GM12878 (cell line): Measurements from ENCODE around the gene NUDCD2. TPM values are rescaled to one million over a fixed set of nuclear protein-coding genes. Genes with fewer than 3 reads are reported as not detected.
"Not testable (repeated sequence)": the region's sequence is repeated elsewhere in the genome, so short reads cannot be mapped to it uniquely, and the experiment has no call there.

Experiments used
- ATAC-seq: fragments of 200-7000 bp; cut with Tn5 transposase; 3 replicates; pipeline ENCODE4 v1.9.1; 2020; ENCODE audit warnings: mild to moderate bottlenecking, moderate library complexity
- BruUV-seq: library from RNA; stranded (reverse); fragments of 400-500 nt; replicated peaks from 2 replicates; lab custom pipeline; 2021; lab: Mats Ljungman, UMichigan
- CTCF ChIA-PET: fragments of 300-600 bp; sonication (Branson Sonifier 250); formaldehyde crosslinking; extraction: SDS; loops from one replicate; lab custom pipeline; 2021; ENCODE audit warnings: inconsistent platforms; lab: Yijun Ruan, JAX
- POLR2A ChIA-PET: fragments of 350-600 bp; formaldehyde crosslinking; extraction: SDS; loops from one replicate; lab custom pipeline; 2021; ENCODE audit warnings: inconsistent platforms; lab: Charles Lee
- RAD21 ChIA-PET: fragments of 300-600 bp; sonication (Branson Sonifier 250); formaldehyde crosslinking; loops from one replicate; lab custom pipeline; 2023; ENCODE audit warnings: antibody characterized with exemption; ENCODE audit not compliant: unreplicated experiment; lab: Charles Lee
- SMC1A ChIA-PET: fragments of 300-600 bp; sonication (Branson Sonifier 250); formaldehyde crosslinking; loops from one replicate; lab custom pipeline; 2023; ENCODE audit not compliant: unreplicated experiment, uncharacterized antibody; lab: Charles Lee
- DNase-seq: peaks from one replicate; pipeline ENCODE4 v3.0.0-alpha.2; 2011; ENCODE audit warnings: low read depth, low spot score
- FAIRE-seq: peaks from 3 replicates; lab custom pipeline; 2011; peaks lifted over from hg19 to GRCh38; lab: Jason Lieb, UNC
- H2AFZ ChIP-seq: 2 replicates; pipeline ENCODE4 v1.6.0; 2011; ENCODE audit warnings: low read depth, low read length, control low read depth; ENCODE audit not compliant: control insufficient read depth
- H3K27ac ChIP-seq: 2 replicates; pipeline ENCODE4 v1.5.1; 2011; ENCODE audit warnings: control low read depth; ENCODE audit not compliant: control insufficient read depth, insufficient read depth
- H3K27me3 ChIP-seq, 2 experiments: replicated peaks in 1 of 2; 2 replicates each; pipeline versions ENCODE4 v1.6.0 to v1.6.1; 2011; ENCODE audit warnings: low read length in 1 of 2; ENCODE audit not compliant: control insufficient read depth in 2 of 2, insufficient read depth in 2 of 2
- H3K36me3 ChIP-seq, 2 experiments: 2 replicates each; pipeline ENCODE4 v1.5.1; 2011; ENCODE audit warnings: low read length in 1 of 2; ENCODE audit not compliant: control insufficient read depth in 2 of 2, insufficient read depth in 2 of 2
- H3K4me1 ChIP-seq: 2 replicates; pipeline ENCODE4 v1.6.1; 2011; ENCODE audit warnings: mild to moderate bottlenecking, low read length, moderate library complexity, mixed read lengths; ENCODE audit not compliant: control insufficient read depth, insufficient read depth
- H3K4me2 ChIP-seq: 2 replicates; pipeline ENCODE4 v1.6.0; 2011; ENCODE audit warnings: control low read depth; ENCODE audit not compliant: control insufficient read depth, insufficient read depth
- H3K4me3 ChIP-seq: fragments of 200-600 bp; sonication (generic); 2 replicates; pipeline ENCODE4 v1.5.1; 2016
- H3K79me2 ChIP-seq: 2 replicates; pipeline ENCODE4 v1.6.0; 2011; ENCODE audit warnings: low read length; ENCODE audit not compliant: control insufficient read depth, insufficient read depth
- H3K9ac ChIP-seq: 2 replicates; pipeline ENCODE4 v1.8.0; 2011; ENCODE audit warnings: low read length, control low read depth, mixed read lengths; ENCODE audit not compliant: control insufficient read depth, insufficient read depth
- H3K9me3 ChIP-seq: replicated peaks from 3 replicates; pipeline ENCODE4 v1.5.1; 2011; ENCODE audit warnings: mild to moderate bottlenecking, low read length; ENCODE audit not compliant: control insufficient read depth, insufficient read depth
- H4K20me1 ChIP-seq: 2 replicates; pipeline ENCODE4 v1.6.0; 2011; ENCODE audit not compliant: control insufficient read depth, insufficient read depth
- ATF3 ChIP-seq: IDR thresholded peaks from 2 replicates; pipeline ENCODE4 v1.6.1; 2011; ENCODE audit warnings: low read depth, mild to moderate bottlenecking, low read length, moderate library complexity, borderline replicate concordance; ENCODE audit errors: extremely low read depth
- CBFB ChIP-seq: IDR thresholded peaks from 2 replicates; pipeline ENCODE4 v1.6.1; 2016; ENCODE audit warnings: antibody characterized with exemption, low read depth
- CHD4 ChIP-seq: fragments of 200-600 bp; sonication (generic); IDR thresholded peaks from 2 replicates; pipeline ENCODE4 v1.6.1; 2016; ENCODE audit warnings: mild to moderate bottlenecking
- IRF3 ChIP-seq: fragments of 450-650 bp; IDR thresholded peaks from 2 replicates; pipeline ENCODE4 v1.6.1; 2014; ENCODE audit warnings: mild to moderate bottlenecking
- MAX ChIP-seq: IDR thresholded peaks from 2 replicates; pipeline ENCODE4 v1.6.1; 2012; ENCODE audit warnings: low read depth, low read length, improper control_type of control experiment
- POU2F2 ChIP-seq: IDR thresholded peaks from 3 replicates; pipeline ENCODE4 v1.6.1; 2011; ENCODE audit warnings: low read depth, mild to moderate bottlenecking, low read length, borderline replicate concordance
- SMARCA5 ChIP-seq: fragments of 450-650 bp; IDR thresholded peaks from 2 replicates; pipeline ENCODE4 v1.6.1; 2017; ENCODE audit warnings: mild to moderate bottlenecking
- SREBF2 ChIP-seq: IDR thresholded peaks from 2 replicates; pipeline ENCODE4 v1.6.1; 2012; ENCODE audit warnings: mild to moderate bottlenecking, low read length
- ZBTB4 ChIP-seq: fragments of 450-650 bp; formaldehyde crosslinking; IDR thresholded peaks from 2 replicates; pipeline ENCODE4 v1.4.0; 2022; ENCODE audit warnings: mild to moderate bottlenecking, moderate library complexity
- ZZZ3 ChIP-seq: IDR thresholded peaks from 2 replicates; pipeline ENCODE4 v1.6.1; 2011; ENCODE audit warnings: low read depth; ENCODE audit not compliant: control insufficient read depth, insufficient read length
- WGBS: methylation state at CpG from one replicate; pipeline ENCODE4 v1.1.6; 2016; ENCODE audit warnings: low lambda C conversion rate; ENCODE audit not compliant: insufficient replicate concordance, insufficient coverage; ENCODE audit errors: missing lambda C conversion rate; 5-methylcytosine and 5-hydroxymethylcytosine counted together
- in situ Hi-C: fragments of 300-500 bp; cut with MboI; formaldehyde crosslinking; loops from 9 replicates; pipeline ENCODE4 v1.14.3; 2018; ENCODE audit warnings: mixed read lengths
- intact Hi-C: fragments of 100-400 bp; cut with micrococcal nuclease; formaldehyde crosslinking; loops from one replicate; pipeline ENCODE4 v1.14.2; 2022; ENCODE audit not compliant: unreplicated experiment
- polyA plus RNA-seq, 11 experiments: library from polyadenylated mRNA; depleted of rRNA in 4 of 11; unstranded in 6 of 11; stranded (reverse) in 5 of 11; fragments of >200 nt; fragmentation: Nextera tagmentation in 4 of 11; fragmentation: Illumina TruSeq in 1 of 11; extraction: Ambion mirVana in 4 of 11; extraction: Trizol in 1 of 11; gene quantifications; 1 replicate in 1 of 11; 2 replicates in 10 of 11; pipeline versions ENCODE4 v1.2.1 to v1.2.3, GENCODE V29; 2011 to 2016; ENCODE audit warnings: inconsistent platforms in 2 of 11, missing spikeins in 2 of 11, low read depth in 1 of 11
- total RNA-seq, 4 experiments: library from RNA; depleted of rRNA in 3 of 4; stranded (reverse); fragments of >200 nt in 3 of 4; fragmentation: Illumina TruSeq in 1 of 4; extraction: Trizol in 1 of 4; gene quantifications; 2 replicates each; pipeline versions ENCODE4 v1.2.1 to v1.2.3, GENCODE V29; 2013 to 2021

Gene NUDCD2
- total and polyA plus RNA-seq, 10 of the 15 experiments (the other 5 are each of a cell fraction or from before 2014, with no cell fraction given): 9.1 to 133 (median 24.6) TPM

- in situ Hi-C loops, intact Hi-C loops, H3K36me3 ChIP-seq, H3K27me3 ChIP-seq, H2AFZ ChIP-seq, DNase-seq, RAD21 ChIA-PET, H3K4me2 ChIP-seq, H3K4me3 ChIP-seq, BruUV-seq, H3K27ac ChIP-seq, ATAC-seq, H3K9me3 ChIP-seq, H4K20me1 ChIP-seq, H3K9ac ChIP-seq, H3K4me1 ChIP-seq, FAIRE-seq: not testable (repeated sequence)
- ChIA-PET CTCF (interaction anchor here (1.2 to 6.6 kb wide), 5 partner anchors 10 to 22 kb away, joined by 3 to 74 read pairs (median 5); partner anchors contain the start of gene CCNG1), SMC1A (interaction anchor here (0.7 to 9.3 kb wide), 2 partner anchors 15 to 927 kb away, joined by 3 to 142 read pairs; partner anchors contain the start of gene CCNG1), POLR2A (interaction anchor here (1.0 to 9.1 kb wide), 3 partner anchors 10 to 47 kb away, joined by 3 to 181 read pairs (median 4); partner anchors contain the start of gene CCNG1)
- peaks cover 32% of the 10 kb centered on the region for H3K79me2 ChIP-seq
- 99% methylated on average over 13 of the region's 17 CpGs for WGBS
Observed at GRCh38 chr5:163455406-163455805, 4.5 kb downstream of the NUDCD2 start.

GRCh38 chr5:163453705-163454104 is 6.2 kb downstream of the NUDCD2 start:
- ATAC-seq (no peak), FAIRE-seq (no peak), DNase-seq (no peak)
- H3K36me3 ChIP-seq: peaks cover 0 to 16% of the 10 kb centered on the region in 2 experiments; a peak in 2 of 4 replicates
- no peak overlapping the region for H3K4me3 ChIP-seq
- ChIA-PET RAD21 (no interaction called here), SMC1A (interaction anchor here (1.4 to 9.3 kb wide), 2 partner anchors 13 to 14 kb away, joined by 4 to 142 read pairs; partner anchors contain the start of gene CCNG1), CTCF (interaction anchor here (1.5 to 1.6 kb wide), 2 partner anchors 10 to 13 kb away, joined by 7 to 9 read pairs; no protein-coding TSS in a partner anchor), POLR2A (interaction anchor here (9.1 kb wide), 1 partner anchor 13 kb away, joined by 181 read pairs; the partner anchor contains the start of gene CCNG1)
- no peak overlapping the region for H3K27ac ChIP-seq
- in situ Hi-C loops (no loop called here), intact Hi-C loops (no loop called here)
- H3K4me1 ChIP-seq: no peaks in the 10 kb centered on the region
- H2AFZ ChIP-seq: no peak overlapping the region
- H3K4me2 ChIP-seq: no peak overlapping the region
- no peaks in the 10 kb centered on the region for H4K20me1 ChIP-seq
- H3K27me3 ChIP-seq: no peaks in the 10 kb centered on the region
- no TSS peak for BruUV-seq
- H3K9me3 ChIP-seq: no peaks in the 10 kb centered on the region; the same call in 1 of the 3 replicates
- TF ChIP-seq POU2F2 (no peak), ATF3 (no peak), SREBF2 (no peak), ZZZ3 (no peak), MAX (no peak), CHD4 (no peak), SMARCA5 (no peak), IRF3 (no peak), CBFB (no peak), ZBTB4 (CRISPR knock-in tag) (no peak)
- no peak overlapping the region for H3K9ac ChIP-seq
- 92% methylated on average over 1 of the region's 1 CpG for WGBS
- H3K79me2 ChIP-seq: peaks cover 21% of the 10 kb centered on the region
